BJ (cell line): ENCODE results near the gene PTPRR. TPM values are rescaled to one million over a fixed set of nuclear protein-coding genes. Genes with fewer than 3 reads are reported as not detected.

Experiments
- CTCF ChIA-PET: fragments of 350-600 bp; formaldehyde crosslinking; extraction: SDS; loops from one replicate; lab custom pipeline; 2021; ENCODE audit warnings: antibody characterized with exemption, inconsistent platforms; lab: Yijun Ruan, JAX
- POLR2A ChIA-PET: fragments of 300-600 bp; sonication (Branson Sonifier 250); formaldehyde crosslinking; extraction: SDS; loops from one replicate; lab custom pipeline; 2021; ENCODE audit warnings: antibody characterized with exemption; lab: Charles Lee
- DNase-seq: peaks from one replicate; pipeline ENCODE4 v3.0.0-alpha.2; 2011; ENCODE audit warnings: low read depth
- H3K27me3 ChIP-seq: 2 replicates; pipeline ENCODE4 v1.6.0; 2011; ENCODE audit warnings: low read length; ENCODE audit not compliant: control insufficient read depth, insufficient read depth
- H3K36me3 ChIP-seq: 2 replicates; pipeline ENCODE4 v1.5.1; 2011; ENCODE audit warnings: low read length; ENCODE audit not compliant: control insufficient read depth, insufficient read depth
- H3K4me3 ChIP-seq: 2 replicates; pipeline ENCODE4 v1.5.1; 2011; ENCODE audit warnings: low read depth, mild to moderate bottlenecking, control low read depth, low read length
- polyA plus RNA-seq: library from polyadenylated mRNA; depleted of rRNA; stranded (reverse); fragments of >200 nt; gene quantifications from 2 replicates; pipeline ENCODE4 v1.2.3, GENCODE V29; 2011
- TF ChIP-seq, protein P1 (sequence below): IDR thresholded peaks from 2 replicates; pipeline ENCODE4 v1.5.1; 2011; ENCODE audit warnings: low read depth, mild to moderate bottlenecking, control low read depth, inconsistent platforms, low read length, moderate library complexity; ENCODE audit not compliant: insufficient read depth

The PTPRR gene
- polyA plus RNA-seq, 1 experiment: 0.40 TPM

DNA sequence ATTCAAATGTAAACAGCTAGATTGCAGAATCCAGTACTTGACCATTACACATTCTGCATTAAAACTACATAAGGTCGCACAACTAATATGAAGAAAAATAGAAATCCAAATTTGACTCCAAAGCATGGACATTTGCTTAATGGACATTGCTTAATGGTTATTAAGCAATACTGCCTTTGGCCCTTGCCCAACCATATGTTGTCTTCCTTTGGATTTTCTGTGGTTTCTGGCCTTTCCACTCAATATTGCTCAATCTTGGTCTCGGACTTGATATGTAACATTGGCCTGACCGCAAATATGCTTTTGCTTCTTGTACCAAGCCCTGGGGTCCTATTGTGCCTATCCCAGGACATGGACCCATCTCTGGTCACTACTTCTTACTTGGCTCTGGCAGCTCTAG is 67.2 kb downstream of the PTPRR start:
- TF ChIP-seq, protein P1, sequence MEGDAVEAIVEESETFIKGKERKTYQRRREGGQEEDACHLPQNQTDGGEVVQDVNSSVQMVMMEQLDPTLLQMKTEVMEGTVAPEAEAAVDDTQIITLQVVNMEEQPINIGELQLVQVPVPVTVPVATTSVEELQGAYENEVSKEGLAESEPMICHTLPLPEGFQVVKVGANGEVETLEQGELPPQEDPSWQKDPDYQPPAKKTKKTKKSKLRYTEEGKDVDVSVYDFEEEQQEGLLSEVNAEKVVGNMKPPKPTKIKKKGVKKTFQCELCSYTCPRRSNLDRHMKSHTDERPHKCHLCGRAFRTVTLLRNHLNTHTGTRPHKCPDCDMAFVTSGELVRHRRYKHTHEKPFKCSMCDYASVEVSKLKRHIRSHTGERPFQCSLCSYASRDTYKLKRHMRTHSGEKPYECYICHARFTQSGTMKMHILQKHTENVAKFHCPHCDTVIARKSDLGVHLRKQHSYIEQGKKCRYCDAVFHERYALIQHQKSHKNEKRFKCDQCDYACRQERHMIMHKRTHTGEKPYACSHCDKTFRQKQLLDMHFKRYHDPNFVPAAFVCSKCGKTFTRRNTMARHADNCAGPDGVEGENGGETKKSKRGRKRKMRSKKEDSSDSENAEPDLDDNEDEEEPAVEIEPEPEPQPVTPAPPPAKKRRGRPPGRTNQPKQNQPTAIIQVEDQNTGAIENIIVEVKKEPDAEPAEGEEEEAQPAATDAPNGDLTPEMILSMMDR: no peak
- Histone ChIP-seq H3K4me3 (no peak overlapping the region), H3K36me3 (no peaks in the 10 kb centered on the region), H3K27me3 (no peaks in the 10 kb centered on the region)
- CTCF ChIA-PET: interaction anchor here (2.4 to 3.1 kb wide), 2 partner anchors 11 to 120 kb away, joined by 7 to 17 read pairs; no protein-coding TSS in a partner anchor
- DNase-seq: peak; percentile 46
- POLR2A ChIA-PET: no interaction called here

DNA sequence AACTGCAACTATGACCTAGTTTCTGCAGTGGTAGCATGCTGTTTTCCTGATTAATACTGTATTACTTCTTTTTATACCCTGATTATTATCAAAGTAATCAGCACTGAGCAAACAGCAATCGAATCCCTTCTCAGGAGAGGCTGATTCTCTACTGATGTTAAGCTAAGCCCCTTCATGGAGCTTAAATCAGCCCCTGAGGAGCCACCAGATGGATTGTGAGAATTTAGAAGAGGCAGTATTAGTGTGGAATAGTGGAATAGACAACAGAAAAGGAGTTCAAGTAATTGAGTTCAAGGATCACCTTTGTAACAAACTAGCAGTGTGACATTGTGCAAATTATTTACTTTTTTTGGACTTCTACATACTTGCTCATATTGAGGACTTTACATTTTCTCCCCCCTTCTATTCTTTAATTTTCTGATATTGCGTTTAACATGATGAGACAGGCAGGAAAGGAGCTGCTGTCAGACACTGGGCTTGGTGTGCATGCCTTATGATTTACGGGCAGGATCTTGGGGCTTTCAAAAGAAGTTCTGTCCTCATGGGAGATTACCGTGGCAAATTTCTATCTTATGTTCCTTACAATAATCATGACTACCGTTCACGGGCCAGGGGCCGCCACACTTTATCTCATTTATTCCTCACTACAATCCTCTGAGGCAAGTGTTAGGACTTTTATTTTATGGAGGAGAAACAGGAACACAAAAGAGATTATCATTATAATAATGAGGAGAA is 68.0 kb downstream of the PTPRR start:
- no peaks in the 10 kb centered on the region for H3K27me3 ChIP-seq
- H3K36me3 ChIP-seq: no peaks in the 10 kb centered on the region
- CTCF ChIA-PET: interaction anchor here (0.6 to 3.1 kb wide), 2 partner anchors 119 to 367 kb away, joined by 4 to 17 read pairs; no protein-coding TSS in a partner anchor
- TF ChIP-seq, protein P1: no peak
- H3K4me3 ChIP-seq: no peak overlapping the region
- POLR2A ChIA-PET: no interaction called here
- DNase-seq: no peak

DNA sequence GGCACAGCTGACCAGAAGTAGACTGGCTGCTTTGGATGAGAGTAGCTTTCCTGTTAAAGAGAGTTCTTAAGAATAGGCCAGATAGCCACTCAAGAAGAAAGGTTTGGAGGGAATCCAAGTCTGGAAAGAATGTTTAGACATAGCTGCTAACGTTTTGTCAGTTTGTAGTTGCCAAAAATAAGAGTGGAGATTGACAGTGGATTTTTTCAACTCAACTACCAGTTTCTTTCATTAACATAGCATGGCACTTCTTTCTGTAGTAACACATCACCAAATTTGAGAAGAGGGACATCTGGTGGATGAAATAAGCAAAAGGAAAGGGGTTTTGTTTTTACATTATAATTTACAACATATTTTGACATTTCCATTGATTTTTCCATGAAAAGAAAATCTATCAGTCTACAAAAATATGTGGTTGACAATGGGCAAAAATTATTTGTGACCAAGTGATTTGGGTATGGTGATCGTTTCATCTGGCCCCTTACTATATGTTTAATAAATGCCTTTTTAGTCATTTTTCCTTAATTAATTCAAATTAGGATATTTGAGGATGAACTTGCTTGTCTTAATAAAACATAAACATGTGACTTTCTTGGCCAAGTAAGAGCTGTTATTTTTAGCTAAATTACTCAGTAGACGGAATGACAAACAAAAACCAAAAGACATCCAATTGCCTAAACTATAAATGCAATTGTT is 71.1 kb downstream of the PTPRR start:
- no peaks in the 10 kb centered on the region for H3K27me3 ChIP-seq
- POLR2A ChIA-PET: no interaction called here
- TF ChIP-seq, protein P1: peak; percentile 42; the same call in 1 of the 2 replicates
- CTCF ChIA-PET: interaction anchor here (0.6 to 2.7 kb wide), 10 partner anchors 9 to 1026 kb away, joined by 3 to 25 read pairs (median 4); no protein-coding TSS in a partner anchor
- no peaks in the 10 kb centered on the region for H3K36me3 ChIP-seq
- no peak overlapping the region for H3K4me3 ChIP-seq
- no peak for DNase-seq

GRCh38 chr12:70847871-70848270 is 72.7 kb downstream of the PTPRR start:
- H3K27me3 ChIP-seq: no peaks in the 10 kb centered on the region
- H3K36me3 ChIP-seq: no peaks in the 10 kb centered on the region
- POLR2A ChIA-PET: no interaction called here
- CTCF ChIA-PET: interaction anchor here (1.2 to 1.9 kb wide), 2 partner anchors 12 to 114 kb away, joined by 3 to 7 read pairs; no protein-coding TSS in a partner anchor
- DNase-seq: no peak
- H3K4me3 ChIP-seq: no peak overlapping the region
- TF ChIP-seq, protein P1: no peak

DNA sequence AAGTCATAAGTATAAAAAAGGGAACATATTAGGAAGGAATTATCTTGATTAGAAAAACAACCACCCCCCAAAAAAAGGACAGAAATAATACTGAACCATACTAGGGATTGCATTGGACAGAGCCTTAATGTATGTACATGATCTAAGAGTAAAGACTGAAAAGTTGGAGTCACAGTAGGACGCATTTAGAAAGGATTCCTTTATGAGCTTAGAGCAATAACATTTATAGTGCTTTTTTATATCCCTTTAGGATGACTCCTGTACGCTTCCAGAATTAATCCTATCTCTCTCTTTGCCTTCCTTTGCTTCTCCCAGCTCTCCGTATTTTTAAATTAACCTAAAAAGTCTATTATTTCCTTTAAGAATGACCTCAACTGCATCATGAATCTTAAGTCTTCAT is 75.3 kb downstream of the PTPRR start:
- POLR2A ChIA-PET: no interaction called here
- DNase-seq: no peak
- no peaks in the 10 kb centered on the region for H3K36me3 ChIP-seq
- H3K27me3 ChIP-seq: no peaks in the 10 kb centered on the region
- no peak overlapping the region for H3K4me3 ChIP-seq
- CTCF ChIA-PET: no interaction called here
- TF ChIP-seq, protein P1: no peak
